KOPT-K1 (cell line): Measurements from ENCODE around the gene LIME1.

Experiments used
- H3K27ac ChIP-seq: fragments of 200-600 bp; sonication (generic); 2 replicates; pipeline ENCODE4 v1.5.1; 2016; ENCODE audit warnings: antibody characterized with exemption, mild to moderate bottlenecking, low read depth, low read length; ENCODE audit not compliant: poor library complexity, severe bottlenecking
- H3K36me3 ChIP-seq: fragments of 200-600 bp; sonication (generic); 2 replicates; pipeline ENCODE4 v1.5.1; 2017; ENCODE audit warnings: antibody characterized with exemption, mild to moderate bottlenecking, low read length, moderate library complexity; ENCODE audit not compliant: insufficient read depth
- H3K9me3 ChIP-seq: fragments of 200-600 bp; sonication (generic); 2 replicates; pipeline ENCODE4 v1.5.1; 2017; ENCODE audit warnings: antibody characterized with exemption, low read length, mild to moderate bottlenecking; ENCODE audit not compliant: insufficient read depth, poor library complexity, severe bottlenecking

Gene LIME1

DNA sequence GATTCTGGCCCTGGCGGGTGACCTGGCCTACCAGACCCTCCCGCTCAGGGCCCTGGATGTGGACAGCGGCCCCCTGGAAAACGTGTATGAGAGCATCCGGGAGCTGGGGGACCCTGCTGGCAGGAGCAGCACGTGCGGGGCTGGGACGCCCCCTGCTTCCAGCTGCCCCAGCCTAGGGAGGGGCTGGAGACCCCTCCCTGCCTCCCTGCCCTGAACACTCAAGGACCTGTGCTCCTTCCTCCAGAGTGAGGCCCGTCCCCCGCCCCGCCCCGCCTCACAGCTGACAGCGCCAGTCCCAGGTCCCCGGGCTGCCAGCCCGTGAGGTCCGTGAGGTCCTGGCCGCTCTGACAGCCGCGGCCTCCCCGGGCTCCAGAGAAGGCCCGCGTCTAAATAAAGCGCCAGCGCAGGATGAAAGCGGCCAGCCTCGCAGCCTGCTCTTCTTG, 2.2 kb downstream of the LIME1 start:
- H3K9me3 ChIP-seq = no peaks in the 10 kb centered on the region
- H3K36me3 ChIP-seq = peaks cover 32% of the 10 kb centered on the region

DNA sequence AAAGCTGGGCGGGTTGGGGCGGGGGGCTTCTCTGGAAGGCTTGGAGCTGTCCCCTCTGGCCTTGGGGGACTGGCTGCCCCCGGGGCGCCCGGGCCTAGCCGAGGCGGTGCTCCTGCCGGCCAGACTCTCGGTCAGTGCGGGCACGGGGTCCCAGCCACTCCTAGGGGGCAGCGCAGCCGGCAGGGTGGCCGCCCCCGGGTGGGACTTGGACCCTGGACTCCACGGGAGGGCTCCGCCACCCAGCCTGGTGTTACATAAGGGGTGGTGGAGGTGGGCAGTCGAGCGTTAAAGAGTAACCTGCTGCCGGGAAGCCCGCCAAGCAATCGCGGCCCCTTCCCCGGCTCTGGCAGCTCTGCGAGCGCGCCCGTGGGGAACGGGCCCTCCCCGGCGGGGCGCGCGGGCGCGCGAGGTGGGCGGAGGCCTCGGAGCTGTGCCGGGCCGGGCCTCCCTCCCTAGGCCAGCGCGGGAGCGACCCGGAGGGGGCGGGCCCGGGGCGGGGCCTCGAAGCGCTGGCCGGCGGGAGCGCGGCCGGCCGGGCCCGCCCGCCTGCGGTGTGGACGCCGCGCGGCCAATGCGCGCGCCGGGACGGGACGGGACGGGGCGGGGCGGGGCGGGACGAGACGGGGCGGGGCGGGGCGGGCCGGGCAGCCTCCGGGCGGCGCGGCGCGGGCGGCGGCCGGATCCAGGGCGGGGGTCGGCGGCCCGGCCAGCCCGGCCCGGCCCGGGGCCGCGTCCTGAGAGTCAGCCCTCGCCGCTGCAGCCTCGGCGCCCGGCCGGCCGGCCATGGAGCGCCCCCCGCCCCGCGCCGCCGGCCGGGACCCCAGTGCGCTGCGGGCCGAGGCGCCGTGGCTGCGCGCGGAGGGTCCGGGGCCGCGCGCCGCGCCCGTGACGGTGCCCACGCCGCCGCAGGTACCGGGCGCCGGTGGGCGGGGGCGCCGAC, 2.9 kb downstream of the LIME1 start, which contains the start of gene SLC2A4RG:
SLC2A4RG (plus strand) TSS at position 647 of the 940 bp plus-strand sequence; CDS start at position 784, 137 bp downstream.
- Histone ChIP-seq H3K27ac (no peak within 1 kb of the TSS), H3K9me3 (no peaks in the 10 kb centered on the region), H3K36me3 (peaks cover 25% of the 10 kb centered on the region)

More for the DNA sequence above, 2.2 kb downstream of the LIME1 start:
- H3K27ac ChIP-seq = no peak overlapping the region

DNA sequence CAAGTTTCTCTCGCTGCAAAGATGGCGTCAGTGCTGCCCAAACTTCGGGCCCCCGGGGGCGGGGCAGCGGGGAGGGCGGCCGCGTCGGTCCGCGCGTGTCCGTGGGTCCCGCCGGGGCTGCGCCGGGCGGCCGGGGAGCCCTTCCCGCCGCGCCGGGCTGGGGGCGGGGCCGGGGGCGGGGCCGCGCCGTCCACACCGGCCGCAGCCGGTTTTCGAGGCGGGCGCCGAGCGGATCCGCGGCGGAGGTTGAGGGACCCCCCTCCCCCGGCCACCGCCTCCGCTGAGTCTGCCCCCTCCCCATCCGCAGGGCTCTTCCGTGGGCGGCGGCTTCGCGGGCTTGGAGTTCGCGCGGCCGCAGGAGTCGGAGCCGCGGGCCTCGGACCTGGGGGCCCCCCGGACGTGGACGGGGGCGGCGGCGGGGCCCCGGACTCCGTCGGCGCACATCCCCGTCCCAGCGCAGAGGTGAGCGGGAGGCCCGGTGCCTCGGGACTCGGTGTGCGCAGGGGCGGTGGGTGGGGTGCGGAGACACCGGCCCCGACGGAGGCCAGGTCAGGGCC, 3.7 kb downstream of the LIME1 start:
- no peaks in the 10 kb centered on the region for H3K9me3 ChIP-seq
- peaks cover 18% of the 10 kb centered on the region for H3K36me3 ChIP-seq
- no peak overlapping the region for H3K27ac ChIP-seq

DNA sequence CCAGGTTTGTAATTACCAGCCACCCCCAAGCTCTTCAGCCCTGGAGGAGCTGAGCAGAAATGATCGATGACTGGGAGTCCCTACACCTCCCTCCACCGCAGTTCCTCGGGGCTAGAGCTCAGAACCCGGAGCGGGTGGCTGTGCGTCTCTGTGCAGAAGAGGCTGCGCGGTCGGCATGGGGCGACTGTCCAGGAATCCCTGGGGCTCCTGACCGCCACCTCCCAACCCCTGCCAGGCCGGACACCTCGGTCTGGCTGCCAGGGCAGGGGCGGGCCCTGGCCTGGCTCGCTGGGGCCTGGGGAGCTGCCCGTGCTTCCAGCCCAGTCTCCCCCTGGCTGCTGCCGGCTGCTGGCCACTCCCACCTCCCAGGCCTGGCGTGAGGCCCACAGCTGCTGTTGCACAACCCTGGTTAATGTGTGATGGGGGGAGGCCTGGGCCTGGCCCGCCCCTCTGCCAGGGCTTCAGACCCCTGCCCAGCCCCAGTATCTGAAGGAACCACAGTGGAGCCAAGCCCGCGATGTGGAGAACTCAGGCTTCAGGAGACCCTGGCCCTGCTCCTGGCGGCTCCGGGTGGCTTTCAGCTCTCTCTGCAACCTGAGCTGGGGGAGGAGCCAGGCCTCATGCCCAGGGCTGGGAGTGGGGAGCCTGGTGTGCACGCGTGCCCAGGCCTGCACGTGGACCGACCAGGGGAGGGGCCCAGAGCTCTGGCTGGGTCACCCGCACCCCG, 4.3 kb downstream of the LIME1 start:
- Histone ChIP-seq H3K27ac (no peak overlapping the region), H3K36me3 (peaks cover 11% of the 10 kb centered on the region), H3K9me3 (no peaks in the 10 kb centered on the region)

DNA sequence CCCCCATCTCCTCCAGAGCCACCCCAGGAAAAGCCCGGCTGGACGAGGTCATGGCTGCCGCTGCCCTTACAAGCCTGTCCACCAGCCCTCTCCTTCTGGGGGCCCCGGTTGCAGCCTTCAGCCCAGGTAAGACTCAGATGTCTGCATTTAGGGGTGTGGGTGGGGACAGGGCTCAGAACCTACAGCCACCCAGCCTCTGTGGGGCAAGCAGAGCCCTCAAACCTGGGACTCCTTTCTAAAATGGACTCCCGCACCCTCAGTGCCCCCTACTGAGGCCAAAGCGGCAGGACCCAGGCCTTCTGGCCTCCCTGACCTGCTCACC, 4.9 kb downstream of the LIME1 start:
- H3K36me3 ChIP-seq = peaks cover 8% of the 10 kb centered on the region; the same call in 1 of the 2 replicates
- H3K9me3 ChIP-seq = no peaks in the 10 kb centered on the region
- H3K27ac ChIP-seq = no peak overlapping the region

DNA sequence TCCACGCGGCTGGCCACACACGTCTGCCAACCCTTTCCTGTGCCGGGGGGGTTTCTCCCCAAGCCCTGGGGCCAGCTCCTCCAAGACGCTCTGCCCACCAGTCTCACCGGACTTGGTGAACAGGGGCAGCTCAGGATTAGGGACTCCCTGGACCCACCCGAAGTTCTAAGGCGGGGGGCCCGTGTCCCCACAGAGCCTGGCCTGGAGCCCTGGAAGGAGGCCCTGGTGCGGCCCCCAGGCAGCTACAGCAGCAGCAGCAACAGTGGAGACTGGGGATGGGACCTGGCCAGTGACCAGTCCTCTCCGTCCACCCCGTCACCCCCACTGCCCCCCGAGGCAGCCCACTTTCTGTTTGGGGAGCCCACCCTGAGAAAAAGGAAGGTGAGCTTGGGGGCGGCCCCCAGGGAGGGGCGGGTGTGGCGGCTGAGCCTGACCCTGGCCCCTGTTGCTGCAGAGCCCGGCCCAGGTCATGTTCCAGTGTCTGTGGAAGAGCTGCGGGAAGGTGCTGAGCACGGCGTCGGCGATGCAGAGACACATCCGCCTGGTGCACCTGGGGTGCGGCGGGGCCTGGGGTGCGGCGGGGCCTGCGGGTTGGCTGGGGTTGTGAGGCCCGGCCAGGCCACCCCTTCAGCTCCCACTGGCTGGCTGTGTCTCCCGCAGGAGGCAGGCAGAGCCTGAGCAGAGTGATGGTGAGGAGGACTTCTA, 5.4 kb downstream of the LIME1 start:
- peaks cover 8% of the 10 kb centered on the region; the same call in 1 of the 2 replicates for H3K36me3 ChIP-seq
- H3K9me3 ChIP-seq = no peaks in the 10 kb centered on the region
- H3K27ac ChIP-seq = no peak overlapping the region

DNA sequence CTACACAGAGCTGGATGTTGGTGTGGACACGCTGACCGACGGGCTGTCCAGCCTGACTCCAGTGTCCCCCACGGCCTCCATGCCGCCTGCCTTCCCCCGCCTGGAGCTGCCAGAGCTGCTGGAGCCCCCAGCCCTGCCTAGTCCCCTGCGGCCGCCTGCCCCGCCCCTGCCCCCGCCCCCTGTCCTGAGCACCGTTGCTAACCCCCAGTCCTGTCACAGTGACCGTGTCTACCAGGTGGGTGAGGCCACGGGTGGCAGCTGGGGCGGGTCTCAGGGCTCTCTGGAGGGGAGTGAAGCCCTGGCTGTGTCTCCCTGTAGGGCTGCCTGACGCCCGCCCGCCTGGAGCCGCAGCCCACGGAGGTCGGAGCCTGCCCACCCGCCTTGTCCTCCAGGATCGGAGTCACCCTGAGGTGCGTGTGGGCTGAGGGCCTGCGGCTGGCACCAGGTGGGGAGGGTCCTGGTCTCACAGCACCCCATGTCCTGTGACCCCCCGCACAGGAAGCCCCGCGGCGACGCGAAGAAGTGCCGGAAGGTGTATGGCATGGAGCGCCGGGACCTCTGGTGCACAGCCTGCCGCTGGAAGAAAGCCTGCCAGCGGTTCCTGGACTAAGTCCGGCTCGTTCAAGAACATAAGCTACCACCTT, 6.0 kb downstream of the LIME1 start:
- Histone ChIP-seq H3K9me3 (no peaks in the 10 kb centered on the region), H3K36me3 (peaks cover 8% of the 10 kb centered on the region; the same call in 1 of the 2 replicates), H3K27ac (no peak overlapping the region)

DNA sequence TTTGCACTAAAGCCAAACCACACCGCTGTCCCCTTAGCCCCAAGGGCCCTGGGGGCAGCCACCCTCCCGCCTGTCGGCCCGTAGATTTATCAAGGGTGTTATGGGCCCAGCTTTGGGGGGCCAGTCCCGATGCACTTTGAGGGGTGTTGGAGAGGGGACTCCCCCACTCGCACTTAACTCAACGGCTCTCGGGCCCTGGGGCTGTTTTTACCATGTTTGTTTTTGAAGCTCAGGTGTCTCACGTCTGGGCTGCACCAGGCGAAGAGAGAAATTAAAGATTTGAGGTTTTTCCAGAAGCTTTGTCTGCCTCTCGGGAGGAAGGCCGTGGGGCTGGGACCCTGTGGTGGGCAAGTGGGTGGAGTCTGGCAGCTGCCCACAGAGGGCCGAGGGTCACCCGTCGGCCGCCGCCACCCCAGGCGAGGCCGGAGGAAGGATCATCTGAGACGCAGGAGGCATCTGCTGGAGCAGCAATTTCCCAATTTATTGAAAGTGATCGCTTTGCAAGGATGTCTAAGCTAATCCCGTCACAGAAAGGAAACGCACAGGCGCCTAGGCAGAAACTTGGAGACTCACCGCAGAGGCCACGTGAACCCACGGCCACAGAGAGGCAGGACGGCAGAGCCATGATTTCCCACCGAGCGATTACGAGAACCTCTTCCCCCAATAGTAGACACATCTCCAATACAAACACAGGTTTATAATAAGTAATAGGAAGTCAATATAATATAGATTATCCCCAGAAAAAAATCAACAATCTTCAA, 6.9 kb downstream of the LIME1 start:
- H3K36me3 ChIP-seq = peaks cover 8% of the 10 kb centered on the region; the same call in 1 of the 2 replicates
- H3K9me3 ChIP-seq = no peaks in the 10 kb centered on the region
- no peak overlapping the region for H3K27ac ChIP-seq

DNA sequence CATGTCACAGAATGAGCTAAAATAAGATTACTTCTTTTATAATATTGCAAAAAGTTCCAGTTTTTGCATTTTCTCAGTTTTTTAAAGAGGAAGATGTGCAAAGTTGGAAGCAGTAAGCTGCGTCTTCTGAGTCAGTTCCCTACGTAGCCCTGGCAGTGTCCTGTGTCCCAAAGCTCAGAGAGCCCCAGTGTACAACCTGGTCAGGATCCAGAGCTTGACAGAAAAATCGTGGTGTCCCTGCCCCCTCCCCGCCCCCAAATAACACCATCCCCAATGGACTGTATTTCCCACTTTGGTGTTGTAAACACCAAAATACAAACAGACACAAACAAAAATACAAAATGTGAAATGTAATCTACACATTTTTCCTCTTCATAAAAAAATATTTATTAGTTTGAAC, 7.7 kb downstream of the LIME1 start:
- Histone ChIP-seq H3K36me3 (peaks cover 5% of the 10 kb centered on the region; the same call in 1 of the 2 replicates), H3K27ac (no peak overlapping the region), H3K9me3 (no peaks in the 10 kb centered on the region)

DNA sequence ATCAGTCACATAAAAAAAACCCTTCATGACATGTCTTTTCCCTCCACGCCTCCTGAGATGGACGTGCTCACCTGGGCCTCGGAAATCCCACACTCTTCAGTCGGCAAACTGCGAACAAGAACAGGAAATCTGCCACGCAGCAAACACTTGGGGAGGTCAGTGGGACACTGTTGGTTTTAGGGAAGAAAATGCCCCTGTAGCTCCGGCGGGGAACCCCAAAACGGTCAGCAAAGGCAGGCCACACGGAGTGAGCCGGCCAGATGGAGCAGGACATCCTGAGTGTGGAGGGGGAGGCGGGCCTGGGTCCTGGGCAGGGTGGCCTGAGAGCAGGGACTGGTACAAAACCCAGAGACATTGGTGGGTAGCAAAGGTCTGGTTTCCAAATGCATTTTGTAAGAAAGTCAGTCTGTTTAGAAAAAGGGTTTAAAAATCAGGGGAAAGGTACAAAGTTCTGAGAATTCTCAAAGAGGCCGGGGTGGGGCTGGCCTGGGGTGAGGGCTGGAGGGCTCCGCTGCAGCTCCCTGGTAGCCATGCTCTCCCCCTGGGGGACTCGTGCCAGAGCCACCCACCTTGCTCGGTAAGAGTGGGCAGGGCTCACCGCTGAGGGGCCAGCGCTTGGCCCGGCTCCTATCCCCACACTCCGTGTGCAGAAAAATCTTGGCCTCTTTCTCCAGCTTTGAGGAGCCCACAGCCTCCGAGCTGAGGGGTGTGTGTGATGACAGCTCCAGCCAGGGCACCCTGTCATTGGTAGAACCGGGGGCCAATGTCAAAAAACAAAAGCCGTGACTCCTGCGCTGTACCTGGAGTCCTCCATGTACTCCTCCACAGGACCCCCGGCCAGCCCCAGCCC, 8.3 kb downstream of the LIME1 start:
- H3K9me3 ChIP-seq = no peaks in the 10 kb centered on the region
- no peak overlapping the region for H3K27ac ChIP-seq
- H3K36me3 ChIP-seq = peaks cover 5% of the 10 kb centered on the region; the same call in 1 of the 2 replicates

DNA sequence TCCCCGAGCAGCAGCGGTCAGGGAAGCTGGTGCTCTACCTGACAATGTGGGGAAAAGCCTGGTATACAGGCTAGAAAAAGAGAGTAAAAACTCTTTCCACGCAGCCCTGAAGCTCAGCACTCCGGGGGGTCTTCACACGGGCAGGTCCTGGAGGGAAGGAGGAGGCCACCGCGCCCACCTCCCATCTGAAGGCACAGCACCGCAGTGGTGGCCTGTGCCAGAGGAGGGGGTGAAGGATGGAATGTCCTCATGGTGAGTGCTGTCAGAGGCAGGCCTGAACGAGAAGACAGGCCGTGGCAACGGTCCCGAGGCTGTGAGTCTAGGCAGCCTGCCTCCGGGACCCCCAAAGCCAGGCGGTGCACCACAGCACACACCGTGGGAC, 9.0 kb downstream of the LIME1 start:
- no peaks in the 10 kb centered on the region for H3K9me3 ChIP-seq
- H3K36me3 ChIP-seq = peaks cover 5% of the 10 kb centered on the region; the same call in 1 of the 2 replicates
- no peak overlapping the region for H3K27ac ChIP-seq

DNA sequence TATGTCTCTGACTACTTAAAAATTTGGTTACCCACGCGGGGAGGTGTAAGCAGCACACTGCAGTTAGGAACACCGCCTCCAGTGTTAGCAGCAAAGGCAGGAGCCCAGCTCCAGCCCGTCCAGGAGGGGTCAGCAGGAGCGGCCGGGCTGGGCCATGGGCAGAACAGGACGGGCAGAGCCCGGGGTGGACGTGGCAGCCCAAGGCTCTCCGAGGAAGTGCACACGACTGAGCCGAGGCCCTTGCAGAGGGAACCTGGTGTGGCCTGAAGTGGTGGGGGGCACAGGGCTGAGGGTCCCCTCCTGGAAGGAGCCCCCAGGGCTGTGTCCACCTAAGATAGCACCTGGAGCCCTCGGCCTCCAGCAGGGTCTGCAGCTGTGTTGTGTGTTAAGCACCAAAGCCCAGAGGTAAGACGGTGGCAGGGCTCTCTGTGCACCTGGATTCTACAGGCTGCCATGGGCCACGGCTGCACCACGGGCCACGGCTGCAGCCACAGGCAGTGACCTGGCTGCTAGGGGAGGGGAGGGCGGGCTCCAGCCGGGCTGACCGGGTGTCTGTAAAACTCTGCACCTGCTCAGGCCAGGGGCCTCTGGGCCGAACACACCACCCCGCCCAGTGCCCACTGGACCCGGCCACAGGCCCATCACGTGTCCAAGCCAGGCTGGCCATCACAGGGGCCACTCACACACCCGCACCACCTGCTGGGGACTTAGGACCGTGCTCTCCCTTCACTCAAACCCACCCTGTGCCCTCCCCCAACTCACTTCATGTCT, 9.7 kb downstream of the LIME1 start:
- Histone ChIP-seq H3K27ac (no peak overlapping the region), H3K36me3 (peaks cover 5% of the 10 kb centered on the region; the same call in 1 of the 2 replicates), H3K9me3 (no peaks in the 10 kb centered on the region)
